Endothelial cell (in vitro differentiated cells): ENCODE data around the gene TMCO6. TPM values are rescaled to one million over a fixed set of nuclear protein-coding genes. Genes with fewer than 3 reads are reported as not detected.

Source experiments
- DNase-seq: peaks from one replicate; pipeline ENCODE4 v3.0.0; 2021; ENCODE audit warnings: low spot score
- H3K27ac Mint-ChIP-seq: one replicate; pipeline ENCODE4 v1.8.0; 2021; ENCODE audit warnings: mixed read lengths, inconsistent platforms; ENCODE audit not compliant: unreplicated experiment
- H3K27me3 Mint-ChIP-seq: one replicate; pipeline ENCODE4 v1.8.0; 2021; ENCODE audit warnings: mild to moderate bottlenecking, moderate library complexity, mixed read lengths, inconsistent platforms; ENCODE audit not compliant: unreplicated experiment
- H3K36me3 Mint-ChIP-seq: one replicate; pipeline ENCODE4 v1.8.0; 2021; ENCODE audit warnings: mild to moderate bottlenecking, low read depth, mixed read lengths, inconsistent platforms; ENCODE audit not compliant: unreplicated experiment
- H3K4me1 Mint-ChIP-seq: one replicate; pipeline ENCODE4 v1.8.0; 2021; ENCODE audit warnings: mild to moderate bottlenecking, mixed read lengths, inconsistent platforms; ENCODE audit not compliant: unreplicated experiment
- H3K4me3 Mint-ChIP-seq: one replicate; pipeline ENCODE4 v1.8.0; 2021; ENCODE audit warnings: mild to moderate bottlenecking, mixed read lengths, inconsistent platforms; ENCODE audit not compliant: unreplicated experiment
- H3K9me3 Mint-ChIP-seq: one replicate; pipeline ENCODE4 v1.8.0; 2021; ENCODE audit warnings: mixed read lengths, inconsistent platforms; ENCODE audit not compliant: unreplicated experiment
- CTCF ChIP-seq: fragments of 200-600 bp; sonication (generic); IDR thresholded peaks from one replicate; pipeline ENCODE4 v1.5.0; 2021; ENCODE audit warnings: antibody characterized with exemption; ENCODE audit not compliant: unreplicated experiment
- total RNA-seq: library from RNA; stranded (reverse); fragmentation: NEBNext Ultra II Directional; extraction: Animal tissue kit (Norgen Biotek cat#: 25700); gene quantifications from one replicate; pipeline ENCODE4 v1.2.1, GENCODE V29; 2021; ENCODE audit not compliant: unreplicated experiment

Gene TMCO6
- total RNA-seq, 1 donor from 2014 or later, result 22.7 TPM

DNA sequence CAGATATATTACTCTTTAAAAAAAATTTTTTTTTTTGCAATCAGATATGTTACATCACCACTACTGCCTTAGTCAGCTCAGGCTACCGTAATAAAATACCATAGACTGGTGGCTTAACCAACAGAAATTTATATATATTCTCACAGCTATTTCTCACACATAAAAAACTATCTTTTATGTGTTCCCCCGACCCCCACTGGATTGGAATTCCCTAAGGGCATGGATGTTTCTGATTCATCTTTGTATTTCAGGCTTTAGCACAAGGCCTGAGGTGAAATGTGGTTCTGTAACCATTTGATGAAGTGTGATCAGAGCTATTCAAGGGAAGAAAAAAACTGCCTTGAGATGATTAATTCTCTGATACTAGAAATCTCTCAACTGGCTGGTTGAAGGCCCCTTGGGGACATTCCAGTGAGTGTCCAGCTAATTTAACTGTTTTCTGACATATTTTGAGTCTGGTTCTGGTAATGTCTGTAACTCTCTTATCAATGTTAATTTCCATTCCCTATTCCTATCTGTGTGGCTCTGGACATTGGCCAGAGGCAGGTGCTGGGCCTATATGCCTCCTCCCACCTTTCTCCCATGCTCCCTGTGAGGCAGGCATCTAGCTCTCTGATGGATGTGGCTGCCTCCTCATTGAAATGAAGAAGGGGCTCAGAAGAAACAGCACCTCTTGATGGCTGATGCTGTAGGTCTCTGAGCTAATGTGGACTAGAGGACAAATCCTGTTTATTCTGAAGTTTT, 8.8 kb upstream of the TMCO6 start:
- Mint-ChIP-seq H3K27me3 (peaks cover under 1% of the 10 kb centered on the region), H3K9me3 (peaks cover 19% of the 10 kb centered on the region), H3K36me3 (peaks cover 15% of the 10 kb centered on the region), H3K27ac (no peak overlapping the region), H3K4me3 (peak overlapping the region; percentile 7), H3K4me1 (no peaks in the 10 kb centered on the region)
- no peak for DNase-seq
- no peak for TF ChIP-seq CTCF

DNA sequence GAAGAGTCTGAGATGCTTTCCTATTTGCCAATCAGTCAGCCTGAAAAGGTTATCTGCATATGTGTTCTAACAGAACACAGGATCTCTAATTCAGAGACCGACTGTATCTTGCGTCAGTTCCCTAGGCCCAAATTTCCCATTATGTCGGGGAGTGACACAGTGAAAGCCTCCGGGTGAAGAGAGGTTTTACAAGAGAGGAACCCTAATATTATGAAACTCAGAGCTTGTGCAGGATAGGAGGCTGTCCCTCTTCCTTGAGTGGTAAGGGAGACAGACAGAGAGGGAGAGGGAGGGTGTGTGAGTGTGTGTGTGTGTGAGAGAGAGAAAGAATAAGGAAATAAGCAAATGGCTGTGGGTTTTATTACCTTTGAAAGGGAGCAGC, 8.2 kb upstream of the TMCO6 start:
- no peaks in the 10 kb centered on the region for H3K4me1 Mint-ChIP-seq
- peaks cover 13% of the 10 kb centered on the region for H3K36me3 Mint-ChIP-seq
- TF ChIP-seq CTCF, result no peak
- H3K27ac Mint-ChIP-seq, result no peak overlapping the region
- peaks cover 19% of the 10 kb centered on the region for H3K9me3 Mint-ChIP-seq
- H3K27me3 Mint-ChIP-seq, result peaks cover 4% of the 10 kb centered on the region
- peak overlapping the region; percentile 7 for H3K4me3 Mint-ChIP-seq
- no peak for DNase-seq

GRCh38 chr5:140631831-140632365, 7.4 kb upstream of the TMCO6 start:
- Mint-ChIP-seq H3K9me3 (peaks cover 17% of the 10 kb centered on the region), H3K27me3 (peaks cover 4% of the 10 kb centered on the region), H3K4me3 (no peak overlapping the region), H3K27ac (no peak overlapping the region), H3K4me1 (no peaks in the 10 kb centered on the region), H3K36me3 (peaks cover 13% of the 10 kb centered on the region)
- DNase-seq, result no peak
- no peak for TF ChIP-seq CTCF

- Mint-ChIP-seq H3K9me3 (peaks cover 14% of the 10 kb centered on the region), H3K27me3 (peaks cover 4% of the 10 kb centered on the region), H3K4me1 (no peaks in the 10 kb centered on the region), H3K36me3 (peaks cover 13% of the 10 kb centered on the region), H3K27ac (no peak overlapping the region), H3K4me3 (no peak overlapping the region)
- TF ChIP-seq CTCF, result no peak
- no peak for DNase-seq
Measured at GRCh38 chr5:140632366-140633020, 6.8 kb upstream of the TMCO6 start.

- Mint-ChIP-seq H3K9me3 (peaks cover 11% of the 10 kb centered on the region), H3K36me3 (peaks cover 12% of the 10 kb centered on the region), H3K27me3 (peaks cover 4% of the 10 kb centered on the region), H3K4me3 (no peak within 1 kb of the TSS), H3K4me1 (peaks cover under 1% of the 10 kb centered on the region), H3K27ac (peak within 1 kb of the TSS; percentile 52)
- no peak for DNase-seq
- no peak for TF ChIP-seq CTCF
Measured at GRCh38 chr5:140633021-140633471, 6.2 kb upstream of the TMCO6 start, which contains the start of gene CD14. Gene CD14 (minus strand): TSS chr5:140633175. CDS start chr5:140633071, 104 bp downstream.
